SK-N-DZ (cell line): ENCODE data around the gene LSM3.
A peak's percentile ranks its signal among the peaks of the same experiment; 100 is the strongest.

ENCODE experiments used
- DNase-seq: peaks from one replicate; pipeline ENCODE4 v3.0.0-alpha.2; 2015; ENCODE audit warnings: low spot score

LSM3 gene

DNA sequence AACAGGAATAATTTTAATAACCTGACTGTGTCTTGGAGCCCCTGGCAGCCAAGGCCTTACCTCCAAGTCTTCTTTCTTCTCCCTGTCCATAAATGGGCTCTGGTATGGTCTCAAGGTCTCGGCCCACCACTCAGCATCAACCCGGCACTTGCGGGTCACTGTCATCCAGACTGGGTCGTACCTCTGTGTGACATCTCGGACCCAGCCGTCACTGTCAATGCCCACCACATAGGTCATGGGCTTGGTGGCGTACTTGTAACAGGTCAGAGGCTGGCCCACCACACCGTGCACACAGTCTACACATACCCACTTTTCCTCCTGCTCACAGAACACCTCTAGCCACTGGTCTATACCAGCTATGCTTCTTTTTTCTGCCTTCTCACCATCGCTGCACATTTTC is 20.7 kb upstream of the LSM3 start:
- no peak for DNase-seq

GRCh38 chr3:14158370-14158769 is 20.2 kb upstream of the LSM3 start:
- no peak for DNase-seq

- DNase-seq, result no peak
Measured at GRCh38 chr3:14159426-14159825, 19.2 kb upstream of the LSM3 start.

GRCh38 chr3:14161282-14161681 is 17.3 kb upstream of the LSM3 start:
- no peak for DNase-seq

DNA sequence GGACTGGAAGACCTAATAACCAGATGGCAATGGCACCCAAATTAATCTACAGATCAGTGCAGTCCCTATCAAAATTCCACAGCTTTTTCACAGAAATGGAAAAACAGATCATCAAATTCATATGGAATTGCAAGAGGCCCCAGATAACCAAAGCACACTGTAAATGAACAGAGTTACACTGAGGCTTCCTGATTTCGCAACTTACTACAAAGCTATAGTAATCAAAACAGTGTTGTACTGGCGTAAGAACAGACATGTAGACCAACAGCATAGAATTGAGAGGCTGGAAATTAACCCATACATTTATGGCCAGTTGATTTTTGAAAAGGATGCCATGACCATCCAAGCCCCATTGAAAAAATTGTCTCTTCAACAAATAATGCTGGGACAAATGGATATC is 16.4 kb upstream of the LSM3 start:
- DNase-seq, result no peak

DNA sequence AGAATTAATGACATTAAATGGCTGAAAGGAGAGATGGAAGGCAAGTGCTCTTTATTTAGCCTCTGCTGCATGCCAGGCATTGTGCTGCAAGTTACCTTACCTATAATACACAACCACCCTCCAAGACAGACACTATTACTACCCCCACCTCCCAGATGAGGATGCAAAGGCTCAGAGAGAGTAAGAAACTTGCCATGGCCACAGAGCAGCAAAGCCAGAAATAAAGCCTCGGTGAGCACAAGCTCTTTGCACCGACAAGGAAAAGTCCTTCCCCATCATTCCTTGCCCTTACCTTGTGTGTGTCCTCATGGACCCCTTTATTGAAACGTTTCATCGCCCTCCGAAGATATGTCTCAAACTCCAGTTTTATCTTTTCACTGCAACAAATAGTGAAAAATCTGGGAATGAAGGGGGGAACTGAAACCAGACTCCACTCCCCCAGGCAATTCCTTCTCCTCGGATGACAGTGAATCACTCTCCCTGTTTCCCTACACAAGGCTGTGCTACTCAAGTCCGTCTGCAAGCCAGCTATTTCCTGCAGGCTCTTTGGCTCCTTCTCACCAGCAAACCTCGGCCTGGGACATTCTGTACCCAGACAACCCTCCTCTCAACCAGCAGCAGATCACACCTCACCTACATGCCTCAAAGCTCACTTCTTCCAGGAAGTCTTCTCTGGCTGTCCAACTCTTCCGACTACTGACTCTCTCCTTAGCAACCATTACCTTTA is 11.6 kb upstream of the LSM3 start:
- no peak for DNase-seq

DNA sequence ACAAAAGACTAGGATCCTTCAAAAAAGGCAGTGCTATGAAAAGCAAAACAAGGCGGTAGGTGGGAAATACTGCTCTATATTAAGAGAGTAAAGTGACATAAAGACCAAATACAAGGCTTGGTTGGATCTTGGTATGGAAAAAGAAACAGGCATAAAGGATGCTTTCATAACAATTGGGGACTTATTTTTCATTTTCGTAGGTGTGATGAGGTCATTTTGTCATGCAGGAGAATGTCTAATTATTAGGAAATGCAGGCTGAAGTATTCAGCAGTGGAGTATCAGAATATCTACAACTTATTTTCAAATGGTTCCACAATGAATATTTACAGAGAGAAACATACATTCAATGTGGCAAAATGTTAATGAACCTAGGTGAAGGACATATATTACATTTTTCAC is 9.2 kb upstream of the LSM3 start:
- no peak for DNase-seq

DNA sequence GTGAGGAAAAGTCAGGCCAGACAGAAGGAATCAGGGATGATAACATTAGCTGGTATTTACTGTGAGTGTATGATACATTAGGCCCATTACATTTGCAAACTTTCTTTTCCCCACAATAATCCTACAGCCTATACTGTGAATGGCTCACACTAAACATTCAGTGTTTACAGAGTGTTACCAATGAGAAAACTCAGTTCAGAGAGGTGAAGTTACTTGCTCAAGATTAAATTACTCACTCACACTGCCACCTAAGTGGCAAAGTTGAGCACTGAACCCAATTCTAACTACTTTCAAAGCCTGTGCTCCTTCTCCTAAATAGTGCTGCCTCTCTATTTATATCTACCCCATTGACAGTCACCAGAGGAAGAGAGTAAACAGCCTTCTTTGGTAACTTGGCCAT is 8.7 kb upstream of the LSM3 start:
- DNase-seq, result no peak

- DNase-seq, result no peak
Measured at GRCh38 chr3:14170531-14171159, 8.0 kb upstream of the LSM3 start.

DNA sequence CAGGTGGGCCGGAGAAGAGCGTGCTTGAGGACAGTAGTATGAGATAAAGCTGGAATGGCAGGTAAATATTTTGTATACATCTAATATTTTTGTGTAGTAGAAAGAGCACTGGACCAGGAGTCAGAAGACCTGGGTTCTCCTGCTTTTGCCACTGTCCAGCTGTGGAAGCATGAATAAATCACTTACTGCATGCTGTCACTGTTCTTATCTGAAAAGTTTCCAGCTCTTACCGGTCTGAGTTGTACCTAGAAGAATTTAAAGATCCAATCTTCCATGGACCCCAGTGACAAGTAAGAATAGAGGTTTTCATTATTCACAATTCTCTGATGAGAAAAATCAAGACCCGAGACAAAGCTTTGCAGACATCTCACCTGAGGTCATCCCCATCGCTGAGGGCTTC is 6.1 kb upstream of the LSM3 start:
- DNase-seq, result no peak

GRCh38 chr3:14174483-14174882 is 4.1 kb upstream of the LSM3 start:
- DNase-seq, result no peak

DNA sequence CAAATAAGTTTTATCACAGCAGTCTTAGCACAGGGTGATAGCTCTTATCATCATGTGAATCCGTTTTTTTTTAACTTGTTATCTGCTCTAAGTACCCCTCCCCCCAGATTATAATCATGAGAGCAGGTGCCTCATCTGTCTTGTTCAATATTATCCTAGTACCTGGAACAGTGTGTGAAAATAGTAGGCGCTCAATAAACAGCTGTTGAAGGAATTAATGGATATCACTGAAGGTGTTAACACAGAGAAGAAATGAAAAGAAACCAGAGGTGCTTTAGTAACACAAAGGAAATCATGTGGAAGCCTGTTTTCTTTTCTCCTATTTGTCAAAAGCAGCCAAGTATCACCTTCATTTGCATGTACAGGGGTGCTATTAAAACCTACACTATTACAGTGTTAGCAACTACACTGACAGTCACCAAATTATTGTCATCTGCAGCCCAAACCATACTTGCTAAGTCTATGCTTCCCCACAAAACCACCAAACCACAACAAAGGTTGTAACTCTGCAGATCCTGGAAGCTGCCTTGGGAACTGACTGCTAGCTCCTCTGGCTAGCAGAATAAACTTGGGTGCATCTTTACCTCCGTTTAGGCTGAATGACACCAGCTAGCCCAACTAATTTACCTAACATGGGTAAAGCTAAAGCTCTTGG is 3.1 kb upstream of the LSM3 start:
- no peak for DNase-seq

- peak; percentile 21 for DNase-seq
Measured at GRCh38 chr3:14177580-14178246, 904 bp upstream of the LSM3 start.

GRCh38 chr3:14179114-14179465 is 473 bp downstream of the LSM3 start:
- DNase-seq, result no peak

- DNase-seq, result no peak
Measured at GRCh38 chr3:14179795-14180194, 1.2 kb downstream of the LSM3 start.

- no peak for DNase-seq
Measured at GRCh38 chr3:14181253-14181652, 2.6 kb downstream of the LSM3 start.

DNA sequence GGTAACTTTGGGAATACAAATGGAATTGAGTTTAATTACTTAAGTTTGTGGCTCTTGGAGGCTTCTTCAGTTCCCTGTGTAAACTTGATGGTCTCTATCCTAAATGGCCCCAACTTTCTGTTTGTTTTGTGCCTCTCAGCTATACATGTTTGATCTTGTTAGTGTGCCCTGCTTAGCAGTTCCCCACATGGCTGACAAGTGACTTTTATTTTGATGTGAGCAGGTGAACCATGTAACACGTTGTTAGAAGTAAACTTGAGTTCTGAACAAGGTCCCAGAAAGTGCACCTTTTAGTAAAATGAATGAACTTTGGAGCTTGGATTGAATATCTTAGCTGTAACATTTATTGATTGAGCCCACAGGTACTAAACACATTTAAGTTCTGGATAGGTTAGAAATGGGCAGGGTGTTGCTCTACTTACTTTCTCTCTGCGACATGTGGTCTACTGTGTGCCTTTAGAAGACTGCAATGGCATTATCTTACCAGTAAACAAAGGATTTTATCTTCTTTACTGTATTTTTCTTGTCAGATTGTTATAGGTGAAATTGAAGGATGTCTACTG is 4.5 kb downstream of the LSM3 start:
- no peak for DNase-seq

GRCh38 chr3:14186854-14187458 is 8.3 kb downstream of the LSM3 start:
- DNase-seq, result no peak

GRCh38 chr3:14188041-14188754 is 9.6 kb downstream of the LSM3 start:
- DNase-seq, result no peak

DNA sequence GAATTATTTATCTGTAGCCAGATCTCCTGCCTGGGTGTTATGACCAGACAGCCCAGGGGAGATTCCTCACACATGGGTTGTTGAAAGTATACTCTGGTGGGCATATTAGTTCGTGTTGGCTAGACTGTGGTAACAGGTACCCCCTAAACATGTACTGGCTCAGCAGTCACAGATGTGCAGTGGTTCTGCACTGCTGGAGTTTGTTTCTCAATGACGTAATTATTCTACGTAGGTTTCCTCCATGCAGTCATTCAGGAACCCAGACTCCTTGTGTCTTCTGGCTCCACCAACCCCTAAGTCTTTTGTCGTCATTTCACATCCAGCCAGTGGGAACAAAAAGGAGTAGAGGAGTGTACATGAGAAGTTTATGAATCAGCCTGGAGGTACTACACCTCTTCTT is 16.2 kb downstream of the LSM3 start:
- no peak for DNase-seq

DNA sequence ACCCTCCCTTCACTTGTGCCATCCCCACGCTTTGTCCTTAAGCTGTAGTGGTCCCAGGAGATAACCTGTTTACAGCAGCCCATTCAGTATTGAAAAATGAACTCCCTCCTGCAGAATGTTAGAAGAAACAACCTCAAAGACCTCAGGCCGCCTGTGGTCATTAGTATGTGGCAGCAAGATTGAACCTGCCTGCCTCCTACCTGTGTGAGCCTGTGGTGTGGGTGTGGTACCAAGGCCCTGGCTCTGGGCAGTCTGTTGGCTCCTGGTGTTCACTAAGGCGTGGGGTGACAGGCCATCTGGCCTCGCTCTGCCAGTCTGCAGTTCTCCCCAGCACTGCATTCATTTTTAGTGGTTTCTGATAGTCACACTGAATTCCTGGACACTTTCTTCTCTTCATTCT is 21.0 kb downstream of the LSM3 start:
- no peak for DNase-seq
